Osteoblast (primary cell): Measurements from ENCODE around the gene MEIS1. TPM values are rescaled to one million over a fixed set of nuclear protein-coding genes. Genes with fewer than 3 reads are reported as not detected.

ENCODE experiments used
- DNase-seq: peaks from one replicate; pipeline ENCODE4 v3.0.0; 2011; ENCODE audit warnings: low spot score, mixed read lengths; ENCODE audit not compliant: insufficient read length; ENCODE audit errors: missing footprints
- H2AFZ ChIP-seq: 2 replicates; pipeline ENCODE4 v1.6.0; 2011; ENCODE audit warnings: mild to moderate bottlenecking, low read length
- H3K27ac ChIP-seq: 2 replicates; pipeline ENCODE4 v1.5.1; 2011; ENCODE audit warnings: mild to moderate bottlenecking, low read depth, low read length, moderate library complexity
- H3K27me3 ChIP-seq: 2 replicates; pipeline ENCODE4 v1.6.0; 2012; ENCODE audit warnings: mild to moderate bottlenecking, control low read depth, inconsistent platforms, low read length, moderate library complexity; ENCODE audit not compliant: insufficient read depth
- H3K36me3 ChIP-seq: 2 replicates; pipeline ENCODE4 v1.5.1; 2011; ENCODE audit warnings: mild to moderate bottlenecking, low read length, control low read depth, moderate library complexity; ENCODE audit not compliant: insufficient read depth
- H3K4me1 ChIP-seq: 2 replicates; pipeline ENCODE4 v1.5.1; 2011; ENCODE audit warnings: mild to moderate bottlenecking, low read length, control low read depth, moderate library complexity; ENCODE audit not compliant: insufficient read depth
- H3K4me2 ChIP-seq: 2 replicates; pipeline ENCODE4 v1.6.0; 2011; ENCODE audit warnings: mild to moderate bottlenecking, low read length; ENCODE audit not compliant: insufficient read depth
- H3K4me3 ChIP-seq: fragments of 200-600 bp; sonication (generic); 3 replicates; pipeline ENCODE4 v1.5.1; 2012; ENCODE audit warnings: mild to moderate bottlenecking, low read length, inconsistent platforms; ENCODE audit not compliant: insufficient read depth
- H3K79me2 ChIP-seq: 2 replicates; pipeline ENCODE4 v1.6.0; 2012; ENCODE audit warnings: mild to moderate bottlenecking, low read length, control low read depth, inconsistent platforms; ENCODE audit not compliant: insufficient read depth
- H3K9me3 ChIP-seq: 2 replicates; pipeline ENCODE4 v1.5.1; 2011; ENCODE audit warnings: low read depth, low read length, control low read depth
- H4K20me1 ChIP-seq: 2 replicates; pipeline ENCODE4 v1.6.0; 2012; ENCODE audit warnings: mild to moderate bottlenecking, low read length, control low read depth; ENCODE audit not compliant: insufficient read depth
- CTCF ChIP-seq: IDR thresholded peaks from 2 replicates; pipeline ENCODE4 v1.5.1; 2011; ENCODE audit warnings: mild to moderate bottlenecking, low read depth, low read length, moderate library complexity; ENCODE audit errors: extremely low read depth
- total RNA-seq: library from RNA; depleted of rRNA; stranded (reverse); fragments of >200 nt; gene quantifications from 2 replicates; pipeline ENCODE4 v1.2.3, GENCODE V29; 2012

Gene MEIS1
- total RNA-seq, 1 donor: 11.9 TPM

GRCh38 chr2:66572391-66572790 is 137.5 kb downstream of the MEIS1 start:
- peaks cover 16% of the 10 kb centered on the region for H3K4me1 ChIP-seq
- no peaks in the 10 kb centered on the region for H3K36me3 ChIP-seq
- H3K4me2 ChIP-seq: no peak overlapping the region
- H2AFZ ChIP-seq: no peak overlapping the region
- no peak for TF ChIP-seq CTCF
- no peaks in the 10 kb centered on the region for H3K79me2 ChIP-seq
- H3K27me3 ChIP-seq: peaks cover 12% of the 10 kb centered on the region
- no peak overlapping the region for H3K27ac ChIP-seq
- H4K20me1 ChIP-seq: no peaks in the 10 kb centered on the region
- H3K9me3 ChIP-seq: no peaks in the 10 kb centered on the region
- DNase-seq: no peak
- no peak overlapping the region for H3K4me3 ChIP-seq

GRCh38 chr2:66573416-66573815 is 138.5 kb downstream of the MEIS1 start:
- Histone ChIP-seq H3K27me3 (peaks cover 22% of the 10 kb centered on the region), H3K79me2 (no peaks in the 10 kb centered on the region), H4K20me1 (no peaks in the 10 kb centered on the region), H3K9me3 (no peaks in the 10 kb centered on the region), H3K36me3 (no peaks in the 10 kb centered on the region), H3K4me1 (peaks cover 16% of the 10 kb centered on the region), H3K4me3 (no peak overlapping the region), H3K27ac (no peak overlapping the region), H3K4me2 (no peak overlapping the region), H2AFZ (no peak overlapping the region)
- DNase-seq: no peak
- TF ChIP-seq CTCF: no peak

- no peak overlapping the region for H2AFZ ChIP-seq
- no peaks in the 10 kb centered on the region for H4K20me1 ChIP-seq
- H3K9me3 ChIP-seq: no peaks in the 10 kb centered on the region
- peaks cover 16% of the 10 kb centered on the region for H3K4me1 ChIP-seq
- no peaks in the 10 kb centered on the region for H3K79me2 ChIP-seq
- peaks cover 26% of the 10 kb centered on the region for H3K27me3 ChIP-seq
- no peak for TF ChIP-seq CTCF
- no peak overlapping the region for H3K4me2 ChIP-seq
- H3K36me3 ChIP-seq: no peaks in the 10 kb centered on the region
- no peak overlapping the region for H3K27ac ChIP-seq
- DNase-seq: peak; percentile 37
- no peak overlapping the region for H3K4me3 ChIP-seq
These were observed 138.9 kb downstream of the MEIS1 start for GRCh38 chr2:66573821-66574233.

- Histone ChIP-seq H3K36me3 (no peaks in the 10 kb centered on the region), H3K27me3 (peaks cover 38% of the 10 kb centered on the region), H3K79me2 (no peaks in the 10 kb centered on the region), H2AFZ (peak overlapping the region; percentile 64), H4K20me1 (no peaks in the 10 kb centered on the region), H3K4me3 (peak overlapping the region; percentile 68), H3K4me2 (peak overlapping the region; percentile 85), H3K27ac (peak overlapping the region; percentile 59), H3K4me1 (peaks cover 16% of the 10 kb centered on the region), H3K9me3 (no peaks in the 10 kb centered on the region)
- DNase-seq: peak; percentile 90
- peak; percentile 63 for TF ChIP-seq CTCF
These were observed 140.0 kb downstream of the MEIS1 start for GRCh38 chr2:66574701-66575624.
